Measurements from ENCODE around the gene UBALD2.

UBALD2 gene

DNA sequence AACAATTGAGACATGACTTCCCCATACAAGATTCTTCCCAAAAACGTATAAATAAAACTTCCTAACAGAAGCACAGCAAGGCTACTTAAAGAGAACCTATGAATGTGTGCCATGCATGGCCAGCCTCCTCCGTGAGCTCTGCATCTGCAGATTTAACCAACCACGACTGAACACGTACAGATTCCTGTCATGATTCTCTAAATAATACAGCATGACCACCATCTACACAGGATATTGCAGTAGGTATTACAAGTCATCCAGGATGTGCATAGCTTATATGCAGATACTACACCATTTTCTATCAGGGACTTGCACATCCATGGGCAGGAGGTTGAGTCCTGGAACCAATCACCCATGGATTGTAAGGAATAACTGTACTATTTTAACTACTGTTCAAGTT is 44.3 kb downstream of the UBALD2 start:
- in situ Hi-C loops (cut with HindIII; ENCODE audit: low sequenced_read_pairs): no loop called here
- no peak for DNase-seq (ENCODE audit: low read depth)

GRCh38 chr17:76312735-76313134 is 47.6 kb downstream of the UBALD2 start:
- no peak for DNase-seq (ENCODE audit: low read depth)
- no peak overlapping the region for H3K4me3 ChIP-seq (ENCODE audit: low read depth, low read length)
- TF ChIP-seq, protein P1, sequence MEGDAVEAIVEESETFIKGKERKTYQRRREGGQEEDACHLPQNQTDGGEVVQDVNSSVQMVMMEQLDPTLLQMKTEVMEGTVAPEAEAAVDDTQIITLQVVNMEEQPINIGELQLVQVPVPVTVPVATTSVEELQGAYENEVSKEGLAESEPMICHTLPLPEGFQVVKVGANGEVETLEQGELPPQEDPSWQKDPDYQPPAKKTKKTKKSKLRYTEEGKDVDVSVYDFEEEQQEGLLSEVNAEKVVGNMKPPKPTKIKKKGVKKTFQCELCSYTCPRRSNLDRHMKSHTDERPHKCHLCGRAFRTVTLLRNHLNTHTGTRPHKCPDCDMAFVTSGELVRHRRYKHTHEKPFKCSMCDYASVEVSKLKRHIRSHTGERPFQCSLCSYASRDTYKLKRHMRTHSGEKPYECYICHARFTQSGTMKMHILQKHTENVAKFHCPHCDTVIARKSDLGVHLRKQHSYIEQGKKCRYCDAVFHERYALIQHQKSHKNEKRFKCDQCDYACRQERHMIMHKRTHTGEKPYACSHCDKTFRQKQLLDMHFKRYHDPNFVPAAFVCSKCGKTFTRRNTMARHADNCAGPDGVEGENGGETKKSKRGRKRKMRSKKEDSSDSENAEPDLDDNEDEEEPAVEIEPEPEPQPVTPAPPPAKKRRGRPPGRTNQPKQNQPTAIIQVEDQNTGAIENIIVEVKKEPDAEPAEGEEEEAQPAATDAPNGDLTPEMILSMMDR (IDR thresholded peaks at IDR 0.05; ENCODE audit: low read depth, low read length, missing control alignments): no peak
- in situ Hi-C loops (cut with HindIII; ENCODE audit: low sequenced_read_pairs): no loop called here

More for the DNA sequence above, 44.3 kb downstream of the UBALD2 start:
- TF ChIP-seq, protein P1 (IDR thresholded peaks at IDR 0.05; ENCODE audit: low read depth, low read length, missing control alignments): no peak
- no peak overlapping the region for H3K4me3 ChIP-seq (ENCODE audit: low read depth, low read length)

- TF ChIP-seq, protein P1 (IDR thresholded peaks at IDR 0.05; ENCODE audit: low read depth, low read length, missing control alignments): no peak
- in situ Hi-C loops (cut with HindIII; ENCODE audit: low sequenced_read_pairs): no loop called here
- DNase-seq (ENCODE audit: low read depth): no peak
- H3K4me3 ChIP-seq (ENCODE audit: low read depth, low read length): no peak overlapping the region
Observed at GRCh38 chr17:76314392-76315227, 49.5 kb downstream of the UBALD2 start.

DNA sequence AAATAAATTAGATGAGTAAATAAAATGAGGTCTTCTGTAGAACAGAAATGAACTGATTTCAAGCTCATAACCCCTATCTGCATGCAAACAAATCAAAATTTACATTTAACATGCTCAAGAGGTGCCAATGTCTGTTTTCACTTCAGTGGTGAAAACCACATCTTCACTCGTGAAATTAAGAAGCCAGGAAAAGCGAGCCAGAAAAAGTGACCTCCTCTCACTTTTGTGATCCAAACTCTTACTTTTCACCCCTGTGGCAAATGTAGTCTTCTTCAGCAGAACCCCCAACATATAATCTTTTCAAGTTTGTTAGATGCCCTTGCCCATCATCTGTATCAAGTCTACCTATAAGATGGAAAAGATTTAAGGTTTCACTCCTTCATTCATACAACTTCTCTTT is 52.4 kb downstream of the UBALD2 start:
- in situ Hi-C loops (cut with HindIII; ENCODE audit: low sequenced_read_pairs): no loop called here
- TF ChIP-seq, protein P1 (IDR thresholded peaks at IDR 0.05; ENCODE audit: low read depth, low read length, missing control alignments): no peak
- H3K4me3 ChIP-seq (ENCODE audit: low read depth, low read length): no peak overlapping the region
- DNase-seq (ENCODE audit: low read depth): no peak

GRCh38 chr17:76318586-76318985 is 53.4 kb downstream of the UBALD2 start:
- TF ChIP-seq, protein P1 (IDR thresholded peaks at IDR 0.05; ENCODE audit: low read depth, low read length, missing control alignments): no peak
- no peak for DNase-seq (ENCODE audit: low read depth)
- H3K4me3 ChIP-seq (ENCODE audit: low read depth, low read length): no peak overlapping the region
- in situ Hi-C loops (cut with HindIII; ENCODE audit: low sequenced_read_pairs): no loop called here

All from astrocyte of the cerebellum (primary cell).